ENCODE results near the gene SPTBN5. TPM values are rescaled to one million over a fixed set of nuclear protein-coding genes. Genes with fewer than 3 reads are reported as not detected.

The SPTBN5 gene
- total RNA-seq, 1 donor from 2014 or later: 2.5 TPM

GRCh38 chr15:41825145-41825544, 68.7 kb downstream of the SPTBN5 start:
- no peak for DNase-seq (ENCODE audit: low read depth)

- DNase-seq (ENCODE audit: low read depth): no peak
Measured at GRCh38 chr15:41824062-41824745, 69.6 kb downstream of the SPTBN5 start.

- DNase-seq (ENCODE audit: low read depth): no peak
Measured at GRCh38 chr15:41823502-41823901, 70.4 kb downstream of the SPTBN5 start.

GRCh38 chr15:41822957-41823356, 70.9 kb downstream of the SPTBN5 start:
- DNase-seq (ENCODE audit: low read depth): no peak

- no peak for DNase-seq (ENCODE audit: low read depth)
Measured at GRCh38 chr15:41822471-41822870, 71.4 kb downstream of the SPTBN5 start.

GRCh38 chr15:41821831-41822230, 72.0 kb downstream of the SPTBN5 start:
- no peak for DNase-seq (ENCODE audit: low read depth)

- DNase-seq (ENCODE audit: low read depth): no peak
Measured at GRCh38 chr15:41820791-41821423, 72.9 kb downstream of the SPTBN5 start.

GRCh38 chr15:41819455-41820050, 74.3 kb downstream of the SPTBN5 start:
- no peak for DNase-seq (ENCODE audit: low read depth)

- DNase-seq (ENCODE audit: low read depth): no peak
Measured at GRCh38 chr15:41817781-41818180, 76.1 kb downstream of the SPTBN5 start.

GRCh38 chr15:41817327-41817726, 76.5 kb downstream of the SPTBN5 start:
- no peak for DNase-seq (ENCODE audit: low read depth)

GRCh38 chr15:41816788-41817187, 77.1 kb downstream of the SPTBN5 start:
- no peak for DNase-seq (ENCODE audit: low read depth)

- DNase-seq (ENCODE audit: low read depth): no peak
Measured at GRCh38 chr15:41814534-41814933, 79.3 kb downstream of the SPTBN5 start.

GRCh38 chr15:41813426-41813825, 80.4 kb downstream of the SPTBN5 start:
- DNase-seq (ENCODE audit: low read depth): no peak

GRCh38 chr15:41812820-41813375, 81.0 kb downstream of the SPTBN5 start:
- DNase-seq (ENCODE audit: low read depth): no peak

GRCh38 chr15:41811432-41812195, 82.2 kb downstream of the SPTBN5 start:
- peak; percentile 67 for DNase-seq (ENCODE audit: low read depth)

GRCh38 chr15:41810651-41811431, 83.0 kb downstream of the SPTBN5 start:
- no peak for DNase-seq (ENCODE audit: low read depth)

- no peak for DNase-seq (ENCODE audit: low read depth)
Measured at GRCh38 chr15:41809526-41810220, 84.2 kb downstream of the SPTBN5 start.

GRCh38 chr15:41809121-41809520, 84.7 kb downstream of the SPTBN5 start:
- DNase-seq (ENCODE audit: low read depth): no peak

- DNase-seq (ENCODE audit: low read depth): peak; percentile 68
Measured at GRCh38 chr15:41806291-41807181, 87.3 kb downstream of the SPTBN5 start.

GRCh38 chr15:41805711-41806110, 88.1 kb downstream of the SPTBN5 start:
- DNase-seq (ENCODE audit: low read depth): no peak

Measured in renal cortical epithelial cell (primary cell).